Measurements from ENCODE around the gene SDHA. TPM values are rescaled to one million over a fixed set of nuclear protein-coding genes. Genes with fewer than 3 reads are reported as not detected.
"Not testable (repeated sequence)": the region's sequence is repeated elsewhere in the genome, so short reads cannot be mapped to it uniquely, and the experiment has no call there.

Gene SDHA
- total RNA-seq, 1 donor from 2014 or later: 88.5 TPM

- no peak overlapping the region for H3K4me3 Mint-ChIP-seq (ENCODE audit: low read depth)
- peaks cover 2% of the 10 kb centered on the region for H3K9me3 Mint-ChIP-seq (ENCODE audit: low read depth)
- peaks cover 13% of the 10 kb centered on the region for H3K36me3 Mint-ChIP-seq (ENCODE audit: insufficient read depth)
- H3K27ac Mint-ChIP-seq: peak overlapping the region; percentile 31
- no peaks in the 10 kb centered on the region for H3K4me1 Mint-ChIP-seq (ENCODE audit: low read depth)
- no peak for DNase-seq (ENCODE audit: low spot score, unreplicated experiment)
- no peaks in the 10 kb centered on the region for H3K27me3 Mint-ChIP-seq
- no peak for TF ChIP-seq CTCF (IDR thresholded peaks at IDR 0.05; ENCODE audit: unreplicated experiment)
These were observed 46.2 kb downstream of the SDHA start for GRCh38 chr5:264338-264737.

- H3K4me3 Mint-ChIP-seq (ENCODE audit: low read depth); DNase-seq (ENCODE audit: low spot score, unreplicated experiment); H3K9me3 Mint-ChIP-seq (ENCODE audit: low read depth); H3K27me3 Mint-ChIP-seq; H3K4me1 Mint-ChIP-seq (ENCODE audit: low read depth): not testable (repeated sequence)
- Mint-ChIP-seq H3K27ac (peak overlapping the region; percentile 22), H3K36me3 (ENCODE audit: insufficient read depth) (peaks cover 13% of the 10 kb centered on the region)
These were observed 48.3 kb downstream of the SDHA start for GRCh38 chr5:266311-267026.

- Mint-ChIP-seq H3K4me3 (ENCODE audit: low read depth) (no peak overlapping the region), H3K27ac (no peak overlapping the region), H3K9me3 (ENCODE audit: low read depth) (no peaks in the 10 kb centered on the region), H3K27me3 (no peaks in the 10 kb centered on the region), H3K36me3 (ENCODE audit: insufficient read depth) (peaks cover 8% of the 10 kb centered on the region), H3K4me1 (ENCODE audit: low read depth) (peaks cover 7% of the 10 kb centered on the region)
- no peak for TF ChIP-seq CTCF (IDR thresholded peaks at IDR 0.05; ENCODE audit: unreplicated experiment)
- no peak for DNase-seq (ENCODE audit: low spot score, unreplicated experiment)
These were observed 49.6 kb downstream of the SDHA start for GRCh38 chr5:267716-268115.

GRCh38 chr5:270340-270739 is 52.2 kb downstream of the SDHA start:
- Mint-ChIP-seq H3K27me3 (no peaks in the 10 kb centered on the region), H3K4me1 (ENCODE audit: low read depth) (peaks cover 15% of the 10 kb centered on the region), H3K4me3 (ENCODE audit: low read depth) (peak overlapping the region; percentile 84), H3K36me3 (ENCODE audit: insufficient read depth) (peaks cover 5% of the 10 kb centered on the region), H3K27ac (peak overlapping the region; percentile 95), H3K9me3 (ENCODE audit: low read depth) (no peaks in the 10 kb centered on the region)
- TF ChIP-seq CTCF (IDR thresholded peaks at IDR 0.05; ENCODE audit: unreplicated experiment): no peak
- DNase-seq (ENCODE audit: low spot score, unreplicated experiment): no peak

DNA sequence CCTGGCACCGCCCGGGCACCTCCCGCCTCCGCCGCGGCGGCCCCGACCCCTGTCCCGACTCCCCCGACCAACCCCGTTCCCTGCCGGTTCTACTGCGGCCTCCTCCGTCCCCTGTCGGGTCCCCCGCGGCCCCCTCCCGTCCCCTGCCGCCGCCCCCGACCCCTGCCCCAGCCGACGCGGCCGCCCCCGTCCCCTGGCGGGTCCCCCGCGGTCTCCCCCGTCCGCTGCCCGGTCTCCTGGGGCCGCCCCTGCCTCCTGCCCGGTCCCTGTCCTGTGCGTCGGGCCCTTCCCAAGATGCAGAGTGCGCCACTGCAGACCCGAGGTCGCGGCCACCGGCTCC is 53.7 kb downstream of the SDHA start:
- not testable (repeated sequence) for DNase-seq (ENCODE audit: low spot score, unreplicated experiment); H3K27me3 Mint-ChIP-seq; H3K36me3 Mint-ChIP-seq (ENCODE audit: insufficient read depth); H3K9me3 Mint-ChIP-seq (ENCODE audit: low read depth)
- Mint-ChIP-seq H3K4me3 (ENCODE audit: low read depth) (peak overlapping the region; percentile 84), H3K27ac (peak overlapping the region; percentile 92), H3K4me1 (ENCODE audit: low read depth) (peaks cover 15% of the 10 kb centered on the region)

GRCh38 chr5:273091-273490 is 55.0 kb downstream of the SDHA start:
- H3K9me3 Mint-ChIP-seq (ENCODE audit: low read depth); H3K36me3 Mint-ChIP-seq (ENCODE audit: insufficient read depth); H3K27ac Mint-ChIP-seq; DNase-seq (ENCODE audit: low spot score, unreplicated experiment); H3K27me3 Mint-ChIP-seq: not testable (repeated sequence)
- Mint-ChIP-seq H3K4me1 (ENCODE audit: low read depth) (peaks cover 15% of the 10 kb centered on the region), H3K4me3 (ENCODE audit: low read depth) (peak overlapping the region; percentile 84)

DNA sequence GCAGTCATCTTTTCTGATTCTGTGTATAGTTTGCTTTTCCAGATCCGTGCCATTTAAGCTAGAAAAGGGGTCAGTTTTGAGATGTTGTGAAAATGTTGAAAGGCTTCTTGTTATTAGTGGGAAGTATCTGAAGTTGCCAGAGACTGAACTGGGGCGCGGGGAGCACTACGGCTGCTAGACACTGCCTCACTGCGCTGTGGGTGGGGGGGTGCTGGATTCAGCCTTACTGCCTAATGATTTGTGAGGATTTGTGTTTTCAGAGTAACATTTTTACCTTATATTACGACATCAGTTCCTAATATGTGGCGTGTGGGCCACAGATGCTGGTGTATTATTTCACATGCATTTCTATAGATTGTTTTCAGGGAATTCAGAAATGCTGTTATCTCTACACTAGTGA is 55.4 kb downstream of the SDHA start:
- H3K27ac Mint-ChIP-seq; DNase-seq (ENCODE audit: low spot score, unreplicated experiment); H3K9me3 Mint-ChIP-seq (ENCODE audit: low read depth); H3K27me3 Mint-ChIP-seq; H3K36me3 Mint-ChIP-seq (ENCODE audit: insufficient read depth): not testable (repeated sequence)
- Mint-ChIP-seq H3K4me3 (ENCODE audit: low read depth) (peak overlapping the region; percentile 84), H3K4me1 (ENCODE audit: low read depth) (peaks cover 15% of the 10 kb centered on the region)

- H3K4me3 Mint-ChIP-seq (ENCODE audit: low read depth); H3K27me3 Mint-ChIP-seq; H3K9me3 Mint-ChIP-seq (ENCODE audit: low read depth); H3K36me3 Mint-ChIP-seq (ENCODE audit: insufficient read depth); DNase-seq (ENCODE audit: low spot score, unreplicated experiment); H3K27ac Mint-ChIP-seq: not testable (repeated sequence)
- H3K4me1 Mint-ChIP-seq (ENCODE audit: low read depth): peaks cover 15% of the 10 kb centered on the region
These were observed 56.2 kb downstream of the SDHA start for GRCh38 chr5:274346-274745.
